Transverse colon (tissue), 3 donors: ENCODE results near the gene CACNA1I.

Source experiments
- CTCF ChIP-seq, 5 experiments: fragments of 200-600 bp in 3 of 5; fragments of 450-650 bp in 2 of 5; sonication (generic) in 3 of 5; IDR thresholded peaks; 1 replicate in 2 of 5; 2 replicates in 3 of 5; pipeline ENCODE4 v1.5.1; 2016 to 2017; ENCODE audit warnings: antibody characterized with exemption in 5 of 5, inconsistent platforms in 3 of 5, mild to moderate bottlenecking in 2 of 5, moderate library complexity in 1 of 5
- EP300 ChIP-seq: sonication (generic); formaldehyde crosslinking; IDR thresholded peaks from one replicate; pipeline ENCODE4 v1.6.1; 2017; ENCODE audit warnings: antibody characterized with exemption, low read depth
- POLR2A ChIP-seq: fragments of 450-650 bp; IDR thresholded peaks from one replicate; pipeline ENCODE4 v1.6.1; 2016; ENCODE audit warnings: antibody characterized with exemption, mild to moderate bottlenecking, moderate library complexity

GRCh38 chr22:39656495-39657490, 86.2 kb downstream of the CACNA1I start:
- TF ChIP-seq EP300 (no peak), POLR2A (no peak), CTCF (IDR thresholded peaks at IDR 0.05) (no peak)
